Esophagus squamous epithelium (tissue), 5 donors: Measurements from ENCODE around the gene VNN1. TPM values are rescaled to one million over a fixed set of nuclear protein-coding genes. Genes with fewer than 3 reads are reported as not detected.

Source experiments
- DNase-seq: peaks from one replicate; lab custom pipeline; 2025; lab: John Stamatoyannopoulos, UW
- H3K27ac ChIP-seq, 4 donors: fragments of 200-600 bp; sonication (generic); one replicate each; pipeline ENCODE4 v1.5.1; 2016 to 2019; ENCODE audit warnings: mild to moderate bottlenecking in 1 of 4
- H3K27me3 ChIP-seq, 4 donors: fragments of 200-600 bp; sonication (generic); 1 replicate in 3 of 4; 2 replicates in 1 of 4; pipeline versions ENCODE4 v1.5.1 to v1.6.0; 2017 to 2021; ENCODE audit warnings: antibody characterized with exemption in 1 of 4
- H3K36me3 ChIP-seq, 3 donors: fragments of 200-600 bp; sonication (generic); one replicate each; pipeline ENCODE4 v1.5.1; 2016 to 2019
- H3K4me1 ChIP-seq, 3 donors: fragments of 200-600 bp; sonication (generic); one replicate each; pipeline ENCODE4 v1.5.1; 2017 to 2019
- H3K4me3 ChIP-seq, 4 donors: fragments of 200-600 bp; sonication (generic); 1 replicate in 3 of 4; 2 replicates in 1 of 4; pipeline ENCODE4 v1.5.1; 2016 to 2019; ENCODE audit warnings: mild to moderate bottlenecking in 2 of 4, moderate library complexity in 1 of 4
- H3K9me3 ChIP-seq, 3 donors: fragments of 200-600 bp; sonication (generic); one replicate each; pipeline ENCODE4 v1.5.1; 2016 to 2019
- POLR2A ChIP-seq, 4 donors: fragments of 450-650 bp; IDR thresholded peaks; one replicate each; pipeline ENCODE4 v1.6.1; 2017; ENCODE audit warnings: antibody characterized with exemption in 4 of 4, mild to moderate bottlenecking in 4 of 4, moderate library complexity in 3 of 4
- WGBS, 2 donors: methylation state at CpG; one replicate each; pipeline ENCODE4 v1.1.5; 2018; 5-methylcytosine and 5-hydroxymethylcytosine counted together
- intact Hi-C: fragments of 100-400 bp; cut with DNase I; formaldehyde crosslinking; loops from one replicate; pipeline ENCODE4 v1.15.0; 2022
- total RNA-seq, 4 donors: library from RNA; depleted of rRNA; stranded (reverse); fragments of >200 nt; gene quantifications; one replicate each; pipeline ENCODE4 v1.1.0, GENCODE V29; 2016
- TF ChIP-seq, protein P1 (sequence below), 6 experiments: fragments of 450-650 bp in 4 of 6; fragments of 200-600 bp in 2 of 6; sonication (generic) in 2 of 6; IDR thresholded peaks; one replicate each; pipeline ENCODE4 v1.5.1; 2016 to 2019; ENCODE audit warnings: antibody characterized with exemption in 6 of 6, mild to moderate bottlenecking in 4 of 6, moderate library complexity in 4 of 6
- donor health status: DM: yes; HTN: yes; CAD: no.

VNN1 gene
- total RNA-seq, 4 donors from 2014 or later: 1.1 to 5.4 (median 2.1) TPM

- no peak for DNase-seq
- intact Hi-C loops: no loop called here
- H3K36me3 ChIP-seq: no peaks in the 10 kb centered on the region
Measured at GRCh38 chr6:132752255-132752654, 38.4 kb upstream of the VNN1 start.

GRCh38 chr6:132751828-132752227 is 38.0 kb upstream of the VNN1 start:
- H3K36me3 ChIP-seq: no peaks in the 10 kb centered on the region
- intact Hi-C loops: no loop called here

More at GRCh38 chr6:132752255-132752654, 38.4 kb upstream of the VNN1 start:
- Histone ChIP-seq H3K27me3 (no peaks in the 10 kb centered on the region), H3K27ac (no peak overlapping the region), H3K4me3 (no peak overlapping the region), H3K4me1 (peaks cover 0 to 4% (median 0%) of the 10 kb centered on the region in 3 donors), H3K9me3 (no peaks in the 10 kb centered on the region)
- 40 to 79% methylated on average over 1 of the region's 1 CpG for WGBS, 2 donors
- TF ChIP-seq POLR2A (IDR thresholded peaks at IDR 0.05): no peak
- TF ChIP-seq, protein P1, sequence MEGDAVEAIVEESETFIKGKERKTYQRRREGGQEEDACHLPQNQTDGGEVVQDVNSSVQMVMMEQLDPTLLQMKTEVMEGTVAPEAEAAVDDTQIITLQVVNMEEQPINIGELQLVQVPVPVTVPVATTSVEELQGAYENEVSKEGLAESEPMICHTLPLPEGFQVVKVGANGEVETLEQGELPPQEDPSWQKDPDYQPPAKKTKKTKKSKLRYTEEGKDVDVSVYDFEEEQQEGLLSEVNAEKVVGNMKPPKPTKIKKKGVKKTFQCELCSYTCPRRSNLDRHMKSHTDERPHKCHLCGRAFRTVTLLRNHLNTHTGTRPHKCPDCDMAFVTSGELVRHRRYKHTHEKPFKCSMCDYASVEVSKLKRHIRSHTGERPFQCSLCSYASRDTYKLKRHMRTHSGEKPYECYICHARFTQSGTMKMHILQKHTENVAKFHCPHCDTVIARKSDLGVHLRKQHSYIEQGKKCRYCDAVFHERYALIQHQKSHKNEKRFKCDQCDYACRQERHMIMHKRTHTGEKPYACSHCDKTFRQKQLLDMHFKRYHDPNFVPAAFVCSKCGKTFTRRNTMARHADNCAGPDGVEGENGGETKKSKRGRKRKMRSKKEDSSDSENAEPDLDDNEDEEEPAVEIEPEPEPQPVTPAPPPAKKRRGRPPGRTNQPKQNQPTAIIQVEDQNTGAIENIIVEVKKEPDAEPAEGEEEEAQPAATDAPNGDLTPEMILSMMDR (IDR thresholded peaks at IDR 0.05): no peak

DNA sequence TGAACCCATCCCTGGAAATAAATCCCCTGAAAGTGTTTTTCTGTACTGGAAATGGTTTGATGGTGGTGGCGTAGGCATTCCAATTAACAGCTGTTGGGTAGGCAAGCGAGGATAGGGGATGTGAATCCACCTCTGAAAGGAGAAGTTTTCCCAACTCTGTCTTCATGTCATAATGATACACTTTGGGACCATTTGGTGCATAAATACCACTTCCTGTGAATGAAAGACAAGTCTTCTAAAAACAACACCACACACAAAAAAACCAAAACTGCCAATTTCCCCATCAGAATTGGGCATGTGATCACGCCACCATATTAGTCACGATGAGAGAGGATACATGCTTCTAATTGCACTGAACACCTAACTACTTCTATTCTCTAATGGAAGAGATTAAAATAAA is 37.5 kb upstream of the VNN1 start:
- Histone ChIP-seq H3K36me3 (no peaks in the 10 kb centered on the region), H3K4me3 (no peak overlapping the region), H3K9me3 (no peaks in the 10 kb centered on the region), H3K27me3 (no peaks in the 10 kb centered on the region), H3K27ac (no peak overlapping the region), H3K4me1 (peaks cover 0 to 4% (median 0%) of the 10 kb centered on the region in 3 donors)
- 78 to 87% methylated on average over 4 of the region's 4 CpGs for WGBS, 2 donors
- no peak for DNase-seq
- no peak for TF ChIP-seq POLR2A (IDR thresholded peaks at IDR 0.05)
- TF ChIP-seq, protein P1 (IDR thresholded peaks at IDR 0.05): no peak
- intact Hi-C loops: no loop called here

More at GRCh38 chr6:132751828-132752227, 38.0 kb upstream of the VNN1 start:
- Histone ChIP-seq H3K27me3 (no peaks in the 10 kb centered on the region), H3K4me3 (no peak overlapping the region), H3K9me3 (no peaks in the 10 kb centered on the region), H3K27ac (no peak overlapping the region), H3K4me1 (peaks cover 0 to 4% (median 0%) of the 10 kb centered on the region in 3 donors)
- WGBS, 2 donors: 92 to 100% methylated on average over 1 of the region's 1 CpG
- no peak for DNase-seq
- TF ChIP-seq, protein P1 (IDR thresholded peaks at IDR 0.05): no peak
- TF ChIP-seq POLR2A (IDR thresholded peaks at IDR 0.05): no peak

DNA sequence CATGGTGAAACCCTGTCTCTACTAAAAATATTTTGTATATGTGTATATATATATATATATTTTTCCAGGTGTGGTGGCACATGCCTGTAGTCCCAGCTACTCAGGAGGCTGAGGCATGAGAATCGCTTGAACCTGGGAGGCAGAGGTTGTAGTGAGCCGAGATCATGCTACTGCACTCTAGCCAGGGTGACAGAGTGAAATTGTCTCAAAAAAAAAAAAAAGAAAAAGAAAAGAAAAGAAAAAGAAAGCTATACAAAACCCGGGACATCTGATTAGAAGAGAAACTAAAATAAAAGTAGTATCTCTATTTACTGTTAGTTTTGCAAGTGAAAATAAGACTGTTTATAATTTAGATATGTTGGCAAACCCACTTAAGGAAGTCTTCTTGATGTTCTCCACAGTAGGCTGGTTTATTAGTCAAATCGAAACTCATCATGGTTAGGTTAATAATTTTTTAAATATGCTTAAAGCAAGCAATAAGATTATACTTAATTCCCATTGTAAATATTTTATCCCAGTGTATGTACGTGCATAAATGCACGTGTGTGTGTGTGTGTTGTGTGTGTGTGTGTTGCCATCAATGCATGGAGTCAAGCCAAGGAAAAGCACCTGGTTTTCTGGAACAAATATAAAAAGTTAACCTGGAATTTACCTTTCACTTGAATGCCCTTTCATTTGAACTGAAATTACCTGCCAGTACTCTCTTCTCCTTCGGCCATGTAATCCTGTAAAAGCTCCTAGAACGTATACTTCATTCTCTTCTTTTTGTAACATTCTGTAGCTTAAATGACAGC is 36.8 kb upstream of the VNN1 start:
- Histone ChIP-seq H3K36me3 (no peaks in the 10 kb centered on the region), H3K4me1 (peaks cover 0 to 4% (median 0%) of the 10 kb centered on the region in 3 donors), H3K27me3 (no peaks in the 10 kb centered on the region), H3K9me3 (no peaks in the 10 kb centered on the region), H3K27ac (no peak overlapping the region), H3K4me3 (no peak overlapping the region)
- no peak for DNase-seq
- intact Hi-C loops: no loop called here
- TF ChIP-seq POLR2A (IDR thresholded peaks at IDR 0.05): no peak
- TF ChIP-seq, protein P1 (IDR thresholded peaks at IDR 0.05): no peak
- 48% methylated on average over 8 of the region's 8 CpGs for WGBS, 2 donors

DNA sequence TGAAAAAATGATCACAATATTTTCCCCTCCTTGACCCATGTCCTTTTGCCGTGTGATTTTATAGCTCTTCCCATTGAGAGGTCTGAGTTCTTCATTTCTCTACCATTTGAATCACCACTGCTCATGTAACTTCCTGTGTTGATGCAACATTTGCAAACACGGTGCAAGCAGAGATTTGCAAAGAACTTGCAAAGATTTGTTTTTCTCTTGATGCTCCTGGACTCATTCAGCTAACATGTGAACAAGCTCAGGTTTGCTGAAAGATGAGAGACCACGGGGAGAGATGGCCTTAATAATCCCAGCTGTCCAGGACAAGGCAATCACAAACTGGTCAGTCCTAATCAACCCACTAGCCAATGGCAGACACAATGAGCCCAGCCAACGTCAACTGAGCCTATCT is 35.3 kb upstream of the VNN1 start:
- H3K4me1 ChIP-seq: peaks cover 0 to 4% (median 0%) of the 10 kb centered on the region in 3 donors
- no peak overlapping the region for H3K27ac ChIP-seq
- no peak for DNase-seq
- WGBS, 2 donors: 33 to 45% methylated on average over 3 to 4 of the region's 4 CpGs
- H3K36me3 ChIP-seq: no peaks in the 10 kb centered on the region
- intact Hi-C loops: no loop called here
- no peaks in the 10 kb centered on the region for H3K9me3 ChIP-seq
- no peak for TF ChIP-seq POLR2A (IDR thresholded peaks at IDR 0.05)
- TF ChIP-seq, protein P1 (IDR thresholded peaks at IDR 0.05): no peak
- no peaks in the 10 kb centered on the region for H3K27me3 ChIP-seq
- no peak overlapping the region for H3K4me3 ChIP-seq
